Caco-2 (cell line): Measurements from ENCODE around the gene EHMT1. TPM values are rescaled to one million over a fixed set of nuclear protein-coding genes. Genes with fewer than 3 reads are reported as not detected.

Source experiments
- BruUV-seq: library from RNA; stranded (reverse); fragments of 400-500 nt; replicated peaks from 2 replicates; lab custom pipeline; 2021; lab: Mats Ljungman, UMichigan
- CTCF ChIA-PET: fragments of 300-600 bp; sonication (Branson Sonifier 250); formaldehyde crosslinking; loops from one replicate; lab custom pipeline; 2022; ENCODE audit warnings: antibody characterized with exemption; lab: Charles Lee
- POLR2A ChIA-PET: fragments of 300-600 bp; sonication (Branson Sonifier 250); formaldehyde crosslinking; loops from one replicate; lab custom pipeline; 2022; ENCODE audit warnings: antibody characterized with exemption; lab: Charles Lee
- DNase-seq, 2 experiments: peaks; one replicate each; pipeline versions ENCODE4 v3.0.0 to v3.0.0-alpha.2; 2020 to 2022
- H3K27me3 ChIP-seq: replicated peaks from 2 replicates; pipeline ENCODE4 v1.6.0; 2011; ENCODE audit warnings: low read length; ENCODE audit not compliant: control insufficient read depth, insufficient read depth
- H3K36me3 ChIP-seq: 2 replicates; pipeline ENCODE4 v1.5.1; 2011; ENCODE audit warnings: low read length; ENCODE audit not compliant: control insufficient read depth, insufficient read depth
- H3K4me1 ChIP-seq: fragments of 250-450 bp; sonication (Bioruptor Pico); 2 replicates; pipeline ENCODE4 v1.5.1; 2020; ENCODE audit warnings: mild to moderate bottlenecking
- H3K4me3 ChIP-seq: 2 replicates; pipeline ENCODE4 v1.5.1; 2011; ENCODE audit warnings: low read depth, mild to moderate bottlenecking, control low read depth, low read length
- H3K9me3 ChIP-seq: fragments of 250-450 bp; sonication (Bioruptor Pico); 2 replicates; pipeline ENCODE4 v1.5.1; 2020; ENCODE audit warnings: mild to moderate bottlenecking, moderate library complexity
- H3K27ac Mint-ChIP-seq: one replicate; pipeline ENCODE4 v1.8.0; 2022; ENCODE audit warnings: mixed read lengths; ENCODE audit not compliant: unreplicated experiment
- H3K27me3 Mint-ChIP-seq: one replicate; pipeline ENCODE4 v1.8.0; 2022; ENCODE audit warnings: mixed read lengths; ENCODE audit not compliant: insufficient read depth, unreplicated experiment
- H3K36me3 Mint-ChIP-seq: one replicate; pipeline ENCODE4 v1.8.0; 2022; ENCODE audit warnings: mild to moderate bottlenecking, mixed read lengths; ENCODE audit not compliant: insufficient read depth, unreplicated experiment
- H3K4me1 Mint-ChIP-seq: one replicate; pipeline ENCODE4 v1.8.0; 2022; ENCODE audit warnings: low read depth, mixed read lengths; ENCODE audit not compliant: unreplicated experiment
- H3K4me3 Mint-ChIP-seq: one replicate; pipeline ENCODE4 v1.8.0; 2022; ENCODE audit warnings: mild to moderate bottlenecking, moderate library complexity, mixed read lengths; ENCODE audit not compliant: unreplicated experiment
- H3K9me3 Mint-ChIP-seq: one replicate; pipeline ENCODE4 v1.8.0; 2022; ENCODE audit warnings: mixed read lengths; ENCODE audit not compliant: unreplicated experiment
- CTCF ChIP-seq, 2 experiments: fragments of 200-600 bp in 1 of 2; IDR thresholded peaks; 1 replicate in 1 of 2; 2 replicates in 1 of 2; pipeline versions ENCODE4 v1.5.1 to v1.8.0; 2011 to 2022; ENCODE audit warnings: antibody characterized with exemption in 1 of 2, control low read depth in 1 of 2, inconsistent platforms in 1 of 2, low read depth in 1 of 2, low read length in 1 of 2, mild to moderate bottlenecking in 1 of 2, moderate library complexity in 1 of 2; ENCODE audit not compliant: insufficient read depth in 1 of 2, severe bottlenecking in 1 of 2, unreplicated experiment in 1 of 2
- intact Hi-C: fragments of 100-400 bp; cut with micrococcal nuclease; formaldehyde crosslinking; loops from one replicate; pipeline ENCODE4 v1.10.0; 2022; ENCODE audit not compliant: unreplicated experiment
- total RNA-seq: library from RNA; stranded (reverse); gene quantifications from 2 replicates; pipeline ENCODE4 v1.2.3, GENCODE V29; 2022

Gene EHMT1
- total RNA-seq, 1 experiment from 2014 or later = 92.9 TPM

- no peak for TF ChIP-seq CTCF (IDR thresholded peaks at IDR 0.05; ENCODE audit: insufficient read depth in 1 of 2, low read depth in 1 of 2, low read length in 1 of 2, severe bottlenecking in 1 of 2, unreplicated experiment in 1 of 2)
- Mint-ChIP-seq H3K4me1 (no peaks in the 10 kb centered on the region), H3K36me3 (peaks cover 69% of the 10 kb centered on the region), H3K9me3 (no peaks in the 10 kb centered on the region), H3K27ac (no peak overlapping the region), H3K4me3 (no peak overlapping the region), H3K27me3 (no peaks in the 10 kb centered on the region)
- H3K27me3 ChIP-seq = no peaks in the 10 kb centered on the region
- CTCF ChIA-PET = no interaction called here
- peaks cover 5% of the 10 kb centered on the region for H3K36me3 ChIP-seq
- POLR2A ChIA-PET = no interaction called here
- DNase-seq = no peak
- H3K4me3 ChIP-seq = no peak overlapping the region
- intact Hi-C loops = no loop called here
- H3K9me3 ChIP-seq = no peaks in the 10 kb centered on the region
- no TSS peak for BruUV-seq
- H3K4me1 ChIP-seq = no peaks in the 10 kb centered on the region
Measured at GRCh38 chr9:137761032-137761431, 142.2 kb downstream of the EHMT1 start.

DNA sequence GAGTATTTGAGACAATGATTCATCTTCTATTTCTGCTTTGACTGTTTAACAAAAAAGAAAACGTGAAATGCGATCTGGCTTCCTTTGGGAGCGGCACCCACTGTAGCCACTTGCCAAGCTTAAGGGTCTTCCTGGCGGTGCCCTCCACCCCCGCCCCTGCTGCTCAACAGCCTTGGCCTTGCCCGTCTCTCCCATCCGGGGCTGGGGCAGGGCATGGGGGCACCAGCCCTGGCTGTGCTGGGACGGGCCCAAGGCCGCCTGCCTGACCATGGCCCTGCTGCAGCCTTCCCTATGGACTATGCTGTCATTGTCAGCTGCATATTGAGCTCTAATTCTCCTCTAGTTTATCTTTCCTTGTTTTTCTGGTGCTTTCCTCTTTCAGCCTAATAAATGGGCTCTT lies 143.0 kb downstream of the EHMT1 start:
- no peak overlapping the region for H3K27ac Mint-ChIP-seq
- BruUV-seq = no TSS peak

GRCh38 chr9:137762414-137763061 lies 143.7 kb downstream of the EHMT1 start:
- BruUV-seq = no TSS peak
- CTCF ChIA-PET = interaction anchor here (0.5 kb wide), 1 partner anchor 53 kb away, joined by 6 read pairs; no protein-coding TSS in a partner anchor
- H3K4me3 Mint-ChIP-seq = no peak overlapping the region
- intact Hi-C loops = no loop called here
- no peaks in the 10 kb centered on the region for H3K4me1 Mint-ChIP-seq
- Histone ChIP-seq H3K4me1 (no peaks in the 10 kb centered on the region), H3K27me3 (no peaks in the 10 kb centered on the region), H3K36me3 (peaks cover 5% of the 10 kb centered on the region), H3K4me3 (no peak overlapping the region), H3K9me3 (no peaks in the 10 kb centered on the region)
- no peaks in the 10 kb centered on the region for H3K9me3 Mint-ChIP-seq
- POLR2A ChIA-PET = no interaction called here
- no peak for TF ChIP-seq CTCF (IDR thresholded peaks at IDR 0.05; ENCODE audit: insufficient read depth in 1 of 2, low read depth in 1 of 2, low read length in 1 of 2, severe bottlenecking in 1 of 2, unreplicated experiment in 1 of 2)
- no peak overlapping the region for H3K27ac Mint-ChIP-seq
- H3K36me3 Mint-ChIP-seq = peaks cover 65% of the 10 kb centered on the region
- no peak for DNase-seq
- H3K27me3 Mint-ChIP-seq = no peaks in the 10 kb centered on the region

More for the DNA sequence above, 143.0 kb downstream of the EHMT1 start:
- Mint-ChIP-seq H3K9me3 (no peaks in the 10 kb centered on the region), H3K4me3 (no peak overlapping the region), H3K27me3 (no peaks in the 10 kb centered on the region), H3K36me3 (peaks cover 63% of the 10 kb centered on the region), H3K4me1 (no peaks in the 10 kb centered on the region)
- TF ChIP-seq CTCF (IDR thresholded peaks at IDR 0.05; ENCODE audit: insufficient read depth in 1 of 2, low read depth in 1 of 2, low read length in 1 of 2, severe bottlenecking in 1 of 2, unreplicated experiment in 1 of 2) = no peak
- Histone ChIP-seq H3K27me3 (no peaks in the 10 kb centered on the region), H3K9me3 (no peaks in the 10 kb centered on the region), H3K4me3 (no peak overlapping the region), H3K36me3 (peaks cover 5% of the 10 kb centered on the region), H3K4me1 (no peaks in the 10 kb centered on the region)
- CTCF ChIA-PET = no interaction called here
- no peak for DNase-seq
- intact Hi-C loops = no loop called here
- POLR2A ChIA-PET = no interaction called here
